Common myeloid progenitor, CD34-positive (primary cell): ENCODE results near the gene PPP4R1.

Source experiments
- CTCF ChIA-PET: fragments of 350-600 bp; sonication (Branson Sonifier 250); formaldehyde crosslinking; loops from one replicate; lab custom pipeline; 2021; ENCODE audit warnings: antibody characterized with exemption; lab: Charles Lee
- POLR2A ChIA-PET: fragments of 350-600 bp; sonication (Branson Sonifier 250); formaldehyde crosslinking; loops from one replicate; lab custom pipeline; 2021; ENCODE audit warnings: antibody characterized with exemption; lab: Charles Lee
- DNase-seq, 3 donors: peaks; one replicate each; pipeline versions ENCODE4 v3.0.0 to v3.0.0-alpha.2; 2013
- H3K27ac ChIP-seq, 2 experiments: 1 replicate in 1 of 2; 2 replicates in 1 of 2; pipeline ENCODE4 v1.7.0; 2013; ENCODE audit warnings: inconsistent platforms in 2 of 2, low read length in 2 of 2, mild to moderate bottlenecking in 2 of 2, low read depth in 1 of 2, moderate library complexity in 1 of 2; ENCODE audit not compliant: severe bottlenecking in 2 of 2, insufficient read depth in 1 of 2, poor library complexity in 1 of 2
- H3K27me3 ChIP-seq, 5 experiments: replicated peaks in 2 of 5; 1 replicate in 3 of 5; 2 replicates in 2 of 5; pipeline versions ENCODE4 v1.6.1 to v1.7.0; 2013; ENCODE audit warnings: low read length in 4 of 5, mild to moderate bottlenecking in 2 of 5, moderate library complexity in 2 of 5, inconsistent platforms in 1 of 5; ENCODE audit not compliant: insufficient read depth in 5 of 5, control insufficient read depth in 4 of 5
- H3K36me3 ChIP-seq, 4 experiments: 1 replicate in 2 of 4; 2 replicates in 2 of 4; pipeline versions ENCODE4 v1.6.1 to v1.7.0; 2013; ENCODE audit warnings: low read length in 3 of 4, control low read depth in 1 of 4, mild to moderate bottlenecking in 1 of 4; ENCODE audit not compliant: control insufficient read depth in 4 of 4, insufficient read depth in 4 of 4
- H3K4me1 ChIP-seq, 4 experiments: 1 replicate in 3 of 4; 2 replicates in 1 of 4; pipeline versions ENCODE4 v1.6.1 to v1.7.1; 2013; ENCODE audit warnings: low read length in 3 of 4, mild to moderate bottlenecking in 3 of 4, control low read depth in 1 of 4, inconsistent platforms in 1 of 4, moderate library complexity in 1 of 4; ENCODE audit not compliant: control insufficient read depth in 4 of 4, insufficient read depth in 4 of 4; ENCODE audit errors: control extremely low read depth in 1 of 4
- H3K4me3 ChIP-seq, 7 experiments: 1 replicate in 4 of 7; 2 replicates in 3 of 7; pipeline versions ENCODE4 v1.5.1 to v1.7.0; 2013; ENCODE audit warnings: mild to moderate bottlenecking in 7 of 7, low read length in 6 of 7, moderate library complexity in 6 of 7, inconsistent platforms in 2 of 7, low read depth in 2 of 7, control low read depth in 1 of 7; ENCODE audit not compliant: insufficient read depth in 4 of 7, control insufficient read depth in 1 of 7; ENCODE audit errors: extremely low read depth in 1 of 7
- H3K9me3 ChIP-seq, 5 experiments: 1 replicate in 4 of 5; 2 replicates in 1 of 5; pipeline versions ENCODE4 v1.6.1 to v1.7.1; 2013; ENCODE audit warnings: low read length in 4 of 5, mild to moderate bottlenecking in 2 of 5, inconsistent platforms in 1 of 5, low read depth in 1 of 5, moderate library complexity in 1 of 5; ENCODE audit not compliant: control insufficient read depth in 4 of 5, insufficient read depth in 2 of 5; ENCODE audit errors: control extremely low read depth in 1 of 5
- WGBS: methylation state at CpG from one replicate; pipeline ENCODE4 v1.1.5; 2013; ENCODE audit not compliant: insufficient coverage; 5-methylcytosine and 5-hydroxymethylcytosine counted together

PPP4R1 gene

GRCh38 chr18:9597609-9598008 is 16.8 kb downstream of the PPP4R1 start:
- H3K9me3 ChIP-seq: peaks cover 6 to 30% (median 18%) of the 10 kb centered on the region in 5 experiments
- no peak overlapping the region for H3K4me3 ChIP-seq
- ChIA-PET CTCF (interaction anchor here (0.9 to 2.7 kb wide), 3 partner anchors 10 to 18 kb away, joined by 3 to 8 read pairs (median 4); no protein-coding TSS in a partner anchor), POLR2A (no interaction called here)
- no peaks in the 10 kb centered on the region for H3K27me3 ChIP-seq
- no peak for DNase-seq
- H3K36me3 ChIP-seq: peaks cover 7 to 22% (median 13%) of the 10 kb centered on the region in 4 experiments
- WGBS: 100% methylated on average over 1 of the region's 3 CpGs
- H3K27ac ChIP-seq: no peak overlapping the region
- H3K4me1 ChIP-seq: peaks cover 0 to 3% (median 0%) of the 10 kb centered on the region in 4 experiments

- Histone ChIP-seq H3K36me3 (peaks cover 10 to 27% (median 14%) of the 10 kb centered on the region in 4 experiments), H3K27ac (no peak overlapping the region), H3K4me1 (peaks cover 0 to 3% (median 0%) of the 10 kb centered on the region in 4 experiments), H3K4me3 (no peak overlapping the region), H3K27me3 (no peaks in the 10 kb centered on the region), H3K9me3 (peaks cover 6 to 30% (median 18%) of the 10 kb centered on the region in 5 experiments)
- DNase-seq: no peak
- ChIA-PET CTCF (interaction anchor here (0.9 to 2.3 kb wide), 3 partner anchors 9 to 18 kb away, joined by 3 to 8 read pairs (median 4); no protein-coding TSS in a partner anchor), POLR2A (no interaction called here)
- 100% methylated on average over 2 of the region's 4 CpGs for WGBS
Measured at GRCh38 chr18:9596843-9597526, 17.4 kb downstream of the PPP4R1 start.

- WGBS: 100% methylated on average over 1 of the region's 3 CpGs
Measured at GRCh38 chr18:9596226-9596625, 18.1 kb downstream of the PPP4R1 start.

GRCh38 chr18:9594823-9595596 is 19.3 kb downstream of the PPP4R1 start:
- WGBS: 88% methylated on average over 1 of the region's 1 CpG
- Histone ChIP-seq H3K27ac (no peak overlapping the region), H3K9me3 (peaks cover 3 to 21% (median 6%) of the 10 kb centered on the region in 5 experiments), H3K4me3 (peak overlapping the region in 1 of 7 experiments; percentile 46), H3K27me3 (no peaks in the 10 kb centered on the region), H3K36me3 (peaks cover 12 to 37% (median 17%) of the 10 kb centered on the region in 4 experiments), H3K4me1 (peaks cover 0 to 3% (median 0%) of the 10 kb centered on the region in 4 experiments)
- ChIA-PET POLR2A (interaction anchor here (0.5 kb wide), 1 partner anchor 339 kb away, joined by 3 read pairs; no protein-coding TSS in a partner anchor), CTCF (interaction anchor here (1.3 to 2.3 kb wide), 2 partner anchors 11 to 14 kb away, joined by 5 to 8 read pairs; no protein-coding TSS in a partner anchor)
- peak in 2 of 3 donors; percentile 24 to 40 for DNase-seq

More at GRCh38 chr18:9596226-9596625, 18.1 kb downstream of the PPP4R1 start:
- Histone ChIP-seq H3K36me3 (peaks cover 9 to 35% (median 15%) of the 10 kb centered on the region in 4 experiments), H3K4me1 (peaks cover 0 to 3% (median 0%) of the 10 kb centered on the region in 4 experiments), H3K4me3 (no peak overlapping the region), H3K27ac (no peak overlapping the region), H3K27me3 (no peaks in the 10 kb centered on the region), H3K9me3 (peaks cover 6 to 30% (median 14%) of the 10 kb centered on the region in 5 experiments)
- ChIA-PET CTCF (interaction anchor here (2.3 kb wide), 1 partner anchor 12 kb away, joined by 8 read pairs; no protein-coding TSS in a partner anchor), POLR2A (no interaction called here)
- DNase-seq: no peak

- Histone ChIP-seq H3K4me1 (no peaks in the 10 kb centered on the region), H3K27me3 (no peaks in the 10 kb centered on the region), H3K36me3 (peaks cover 17 to 64% (median 41%) of the 10 kb centered on the region in 4 experiments), H3K4me3 (no peak overlapping the region), H3K27ac (no peak overlapping the region), H3K9me3 (no peaks in the 10 kb centered on the region)
- 89% methylated on average over 4 of the region's 4 CpGs for WGBS
- DNase-seq: no peak
- ChIA-PET POLR2A (no interaction called here), CTCF (interaction anchor here (1.8 kb wide), 1 partner anchor 10 kb away, joined by 4 read pairs; no protein-coding TSS in a partner anchor)
Measured at GRCh38 chr18:9587924-9588323, 26.4 kb downstream of the PPP4R1 start.

GRCh38 chr18:9586814-9587213 is 27.5 kb downstream of the PPP4R1 start:
- Histone ChIP-seq H3K27me3 (no peaks in the 10 kb centered on the region), H3K36me3 (peaks cover 24 to 66% (median 46%) of the 10 kb centered on the region in 4 experiments), H3K27ac (no peak overlapping the region), H3K4me3 (no peak overlapping the region), H3K9me3 (peaks cover 0 to 9% (median 3%) of the 10 kb centered on the region in 5 experiments), H3K4me1 (no peaks in the 10 kb centered on the region)
- ChIA-PET CTCF (no interaction called here), POLR2A (no interaction called here)
- DNase-seq: no peak
- WGBS: 100% methylated on average over 1 of the region's 3 CpGs
